GM18907 (cell line): ENCODE data around the gene NPFFR2.
"Not testable (repeated sequence)": the region's sequence is repeated elsewhere in the genome, so short reads cannot be mapped to it uniquely, and the experiment has no call there.

Source experiments
- ATAC-seq: cut with Tn5 transposase; IDR thresholded peaks from one replicate; pipeline ENCODE4 v1.9.1; 2021; ENCODE audit warnings: mild to moderate bottlenecking, moderate library complexity; ENCODE audit not compliant: unreplicated experiment

Gene NPFFR2

DNA sequence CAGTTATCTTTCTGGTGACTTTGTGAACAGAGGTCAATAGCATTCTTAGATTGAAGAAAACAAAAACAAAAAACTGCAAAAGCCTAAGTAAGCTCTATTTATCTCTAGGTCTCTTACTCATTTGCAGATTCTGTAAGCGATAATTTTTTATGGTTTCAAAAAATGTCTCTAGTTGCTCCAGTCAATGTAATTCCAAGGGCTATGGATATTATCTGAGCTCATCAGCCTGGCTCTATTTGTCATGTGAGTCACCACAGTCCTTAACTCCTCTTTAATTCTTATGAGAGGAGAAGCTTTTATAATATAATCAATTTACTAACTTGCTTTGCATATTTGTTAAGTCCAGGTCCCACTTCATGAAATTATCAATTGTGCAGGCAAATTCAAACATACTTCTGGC, 79.1 kb downstream of the NPFFR2 start:
- ATAC-seq: no peak

DNA sequence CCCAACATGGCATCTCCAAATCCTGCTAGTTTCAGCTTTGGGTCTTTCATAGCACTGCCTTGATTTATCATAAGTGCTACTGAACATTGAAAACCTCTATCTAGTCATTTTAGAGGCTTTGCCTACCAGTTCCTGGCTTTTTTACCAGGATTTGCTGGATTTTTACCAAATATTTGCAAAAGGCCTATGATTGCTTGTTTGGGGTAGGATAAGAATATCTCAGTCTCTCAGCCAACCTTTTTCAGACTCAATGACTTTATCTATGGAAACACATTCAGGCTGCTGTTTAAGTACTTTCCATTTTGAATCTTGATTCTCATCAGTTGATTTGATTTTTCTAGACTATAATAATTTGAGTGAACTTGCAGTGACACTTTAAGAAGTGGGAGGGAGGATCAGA, 80.1 kb downstream of the NPFFR2 start:
- no peak for ATAC-seq

DNA sequence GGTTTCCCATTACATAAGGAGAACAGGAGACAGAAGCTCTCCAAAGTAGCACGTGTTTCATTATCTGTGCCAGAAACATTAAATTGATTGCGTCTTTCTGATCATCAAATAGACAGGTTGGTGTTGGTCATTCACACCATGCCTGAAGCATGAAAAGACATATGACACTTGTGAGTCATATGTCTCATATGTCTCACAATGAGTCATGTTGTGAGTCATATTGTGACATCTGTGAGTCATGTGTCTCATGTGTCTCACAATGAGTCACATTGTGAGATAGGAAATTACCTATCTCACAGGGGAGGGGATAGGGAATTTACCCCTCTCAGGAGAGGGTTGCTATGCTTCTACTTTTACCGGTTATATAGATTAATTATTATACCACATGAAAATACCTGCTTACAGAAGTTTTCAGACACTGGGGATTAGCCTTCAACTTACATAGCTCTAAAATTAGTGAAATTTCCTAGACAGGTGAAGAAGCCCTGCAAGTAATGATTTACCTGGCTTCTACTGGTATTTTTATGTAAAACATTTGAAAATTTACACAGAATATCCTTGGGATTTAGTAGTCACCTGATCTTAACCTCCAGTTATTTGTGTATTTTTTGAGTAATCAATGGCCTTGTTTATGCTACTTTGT, 80.8 kb downstream of the NPFFR2 start:
- peak; percentile 96 for ATAC-seq

DNA sequence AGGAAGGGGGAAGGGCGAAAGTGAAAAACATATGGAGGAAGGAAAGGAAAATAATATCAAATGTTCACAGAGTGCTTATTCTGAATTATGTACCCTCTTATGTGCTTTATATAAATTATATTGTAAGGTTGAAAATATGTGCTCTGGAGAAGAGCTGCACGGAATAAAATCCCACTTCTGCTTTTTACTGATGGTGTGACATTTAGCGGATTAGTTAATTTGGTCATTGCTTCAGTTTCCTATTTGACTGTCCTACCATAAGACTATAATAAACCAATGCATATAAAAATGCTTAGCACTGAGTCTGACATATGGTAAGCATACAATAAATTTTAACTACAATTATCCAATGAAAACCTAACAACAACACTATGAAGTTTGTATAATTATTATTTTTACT, 86.2 kb downstream of the NPFFR2 start:
- ATAC-seq: peak; percentile 62

DNA sequence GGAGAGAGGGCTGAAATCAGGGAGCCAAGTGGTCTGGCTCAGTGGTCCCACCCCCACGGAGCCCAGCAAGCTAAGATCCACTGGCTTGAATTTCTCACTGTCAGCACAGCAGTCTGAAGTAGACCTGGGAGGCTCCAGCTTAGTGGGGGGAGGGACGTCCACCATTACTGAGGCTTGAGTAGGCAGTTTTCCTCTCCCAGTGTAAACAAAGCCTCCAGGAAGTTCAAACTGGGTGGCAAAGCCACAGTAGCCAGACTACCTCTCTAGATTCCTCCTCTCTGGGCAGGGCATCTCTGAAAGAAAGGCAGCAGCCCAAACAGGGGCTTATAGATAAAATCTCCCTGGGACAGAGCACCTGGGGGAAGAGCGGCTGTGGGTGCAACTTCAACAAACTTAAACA, 88.1 kb downstream of the NPFFR2 start:
- ATAC-seq: no peak

DNA sequence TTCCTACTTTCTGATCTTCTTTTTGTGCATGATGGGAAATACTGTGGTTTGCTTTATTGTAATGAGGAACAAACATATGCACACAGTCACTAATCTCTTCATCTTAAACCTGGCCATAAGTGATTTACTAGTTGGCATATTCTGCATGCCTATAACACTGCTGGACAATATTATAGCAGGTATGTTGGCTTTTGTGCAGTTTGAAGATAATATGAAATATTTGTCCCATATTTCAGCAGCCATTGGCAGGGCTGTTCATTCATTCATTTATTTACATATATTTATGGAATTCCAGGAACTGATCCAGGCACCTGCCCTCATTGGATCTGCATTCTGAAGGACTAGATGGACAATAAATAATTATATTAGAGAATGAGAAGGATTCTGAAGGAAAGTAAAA, 96.9 kb downstream of the NPFFR2 start:
- no peak for ATAC-seq

DNA sequence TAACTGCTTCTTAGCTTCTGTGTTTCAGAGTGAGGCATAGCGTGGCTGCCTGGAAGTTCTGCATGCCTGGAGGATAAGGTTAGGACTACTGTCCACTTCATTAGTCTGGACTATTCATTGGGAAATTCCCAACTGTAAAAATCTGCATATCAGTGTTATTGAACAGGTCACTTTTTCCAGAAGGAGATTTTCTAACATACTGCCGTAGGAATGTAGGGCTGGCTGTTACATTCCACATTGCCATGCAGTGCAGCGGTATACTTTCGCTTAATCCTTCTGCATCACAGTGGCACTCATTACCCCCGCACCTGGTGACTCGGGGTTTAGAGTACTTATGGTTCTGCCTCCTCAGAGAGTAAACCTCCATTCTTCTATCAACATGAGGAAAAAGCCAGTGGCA, 104.6 kb downstream of the NPFFR2 start:
- ATAC-seq: no peak

DNA sequence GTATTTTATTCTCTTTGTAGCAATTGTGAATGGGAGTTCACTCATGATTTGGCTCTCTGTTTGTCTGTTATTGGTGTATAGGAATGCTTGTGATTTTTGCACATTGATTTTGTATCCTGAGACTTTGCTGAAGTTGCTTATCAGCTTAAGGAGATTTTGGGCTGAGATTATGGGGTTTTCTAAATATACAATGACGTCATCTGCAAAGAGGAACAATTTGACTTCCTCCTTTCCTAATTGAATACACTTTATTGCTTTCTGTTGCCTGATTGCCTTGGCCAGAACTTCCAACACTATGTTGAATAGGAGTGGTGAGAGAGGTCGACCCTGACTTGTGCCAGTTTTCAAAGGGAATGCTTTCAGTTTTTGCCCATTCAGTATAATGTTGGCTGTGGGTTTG, 108.2 kb downstream of the NPFFR2 start:
- not testable (repeated sequence) for ATAC-seq

DNA sequence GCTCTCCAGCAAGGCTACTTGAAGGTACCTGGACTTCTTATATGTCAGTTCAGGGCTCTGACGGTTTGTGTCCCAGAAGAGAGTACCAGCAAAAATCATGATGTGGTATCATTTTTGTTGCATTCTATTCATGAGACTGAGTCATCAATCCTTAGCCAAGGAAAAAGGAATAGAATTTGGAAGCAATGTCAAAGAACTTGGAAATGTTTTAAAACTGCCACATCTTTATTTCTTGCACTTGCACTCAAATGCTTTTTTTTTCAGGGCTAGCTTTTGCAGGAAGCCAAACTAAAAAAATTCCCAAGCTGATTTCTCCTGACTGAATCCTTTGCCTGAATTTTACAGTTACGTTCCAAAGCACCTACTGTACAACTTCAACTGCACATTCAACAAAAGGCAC, 112.4 kb downstream of the NPFFR2 start:
- ATAC-seq: no peak

DNA sequence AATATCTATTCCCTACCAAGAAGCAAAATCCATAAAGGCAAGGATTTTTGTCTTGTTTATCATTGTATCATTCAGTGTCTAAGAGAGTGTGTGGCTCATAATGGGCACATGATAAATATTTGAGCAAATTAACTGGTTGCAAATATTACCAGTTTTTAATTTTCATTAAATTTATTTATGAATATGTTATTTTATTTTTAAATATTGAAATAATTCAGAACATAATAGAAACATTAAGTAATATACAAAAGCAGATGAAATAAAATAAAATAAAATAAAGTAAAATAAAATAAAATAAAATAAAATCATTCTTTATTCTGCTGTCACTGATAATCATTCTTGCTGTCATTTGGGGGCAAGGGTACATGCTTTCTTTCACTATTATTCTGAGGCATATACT, 120.9 kb downstream of the NPFFR2 start:
- no peak for ATAC-seq

DNA sequence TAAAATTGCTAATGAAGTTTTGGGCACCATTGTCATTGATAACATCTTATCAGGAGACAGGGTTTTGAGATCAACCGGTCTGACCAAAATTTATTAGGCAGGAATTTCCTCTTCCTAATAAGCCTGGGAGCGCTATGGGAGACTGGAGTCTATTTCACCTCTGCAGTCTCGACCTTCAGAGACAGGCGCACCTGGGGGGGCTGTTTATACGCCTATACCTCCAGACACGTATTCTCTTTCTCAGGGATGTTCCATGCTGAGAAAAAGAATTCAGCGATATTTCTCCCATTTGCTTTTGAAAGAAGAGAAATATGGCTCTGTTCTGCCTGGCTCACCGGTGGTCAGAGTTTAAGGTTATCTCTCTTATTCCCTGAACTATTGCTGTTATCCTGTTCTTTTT, 121.8 kb downstream of the NPFFR2 start:
- not testable (repeated sequence) for ATAC-seq

DNA sequence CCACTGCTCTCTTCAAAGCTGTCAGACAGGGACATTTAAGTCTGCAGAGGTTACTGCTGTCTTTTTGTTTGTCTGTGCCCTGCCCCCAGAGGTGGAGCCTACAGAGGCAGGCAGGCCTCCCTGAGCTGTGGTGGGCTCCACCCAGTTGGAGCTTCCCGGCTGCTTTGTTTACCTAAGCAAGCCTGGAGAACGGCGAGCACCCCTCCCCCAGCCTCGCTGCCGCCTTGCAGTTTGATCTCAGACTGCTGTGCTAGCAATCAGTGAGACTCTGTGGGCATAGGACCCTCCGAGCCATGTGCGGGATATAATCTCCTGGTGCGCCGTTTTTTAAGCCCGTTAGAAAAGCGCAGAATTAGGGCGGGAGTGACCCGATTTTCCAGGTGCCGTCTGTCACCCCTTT, 137.5 kb downstream of the NPFFR2 start:
- ATAC-seq: not testable (repeated sequence)

DNA sequence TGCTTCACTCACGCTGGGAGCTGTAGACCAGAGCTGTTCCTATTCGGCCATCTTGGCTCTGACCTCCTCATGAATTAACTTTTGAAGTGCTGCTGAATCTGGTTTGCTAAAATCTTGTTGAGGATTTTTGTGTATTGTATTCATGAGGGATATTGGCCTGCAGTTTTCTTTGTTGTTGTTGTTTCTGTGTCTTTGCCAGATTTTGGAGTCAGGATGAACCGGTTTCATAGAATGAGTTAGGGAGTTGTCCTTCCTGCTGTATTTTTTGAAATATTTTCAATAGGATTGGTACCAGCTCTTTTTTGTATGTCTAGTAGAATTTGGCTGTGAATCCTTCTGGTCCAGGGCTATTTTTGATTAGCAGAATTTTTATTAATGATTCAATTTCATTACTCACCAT, 138.1 kb downstream of the NPFFR2 start:
- ATAC-seq: no peak

DNA sequence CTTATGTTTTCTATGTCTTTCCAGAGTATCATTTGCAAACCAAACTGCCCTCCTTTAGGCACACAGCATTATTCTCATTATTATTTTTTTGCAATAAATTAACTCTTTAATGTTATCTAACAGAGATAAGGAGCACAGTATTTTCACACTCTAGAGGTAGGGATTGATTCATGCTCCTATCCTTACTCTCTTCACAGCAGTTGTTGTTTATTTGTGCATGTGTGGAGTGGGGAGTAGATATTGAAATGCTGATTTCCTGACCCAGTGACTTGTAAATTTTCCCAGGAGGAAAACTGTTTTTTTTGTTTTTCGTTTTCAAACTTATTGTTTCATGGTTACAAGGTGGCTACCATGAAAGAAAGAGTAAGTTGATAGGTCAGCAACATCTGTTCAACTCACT, 140.0 kb downstream of the NPFFR2 start:
- ATAC-seq: no peak

DNA sequence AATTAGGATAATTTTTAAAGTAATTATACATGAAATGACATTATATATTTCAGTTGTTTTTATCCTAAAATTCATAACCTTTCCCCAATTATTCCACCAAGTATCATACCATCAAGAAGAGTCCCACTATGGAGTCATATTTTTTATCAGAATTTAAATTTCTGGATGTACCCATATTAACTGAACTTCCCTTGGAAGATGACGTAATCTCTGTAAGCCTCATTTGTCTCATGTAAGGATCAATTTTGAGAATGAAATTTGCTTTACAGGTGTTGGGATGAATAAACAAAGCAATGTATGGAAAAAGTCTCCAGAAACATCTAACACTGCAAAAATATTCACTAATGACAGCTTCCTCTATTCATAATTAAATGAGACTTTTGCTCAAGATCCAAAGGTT, 147.5 kb downstream of the NPFFR2 start:
- no peak for ATAC-seq

DNA sequence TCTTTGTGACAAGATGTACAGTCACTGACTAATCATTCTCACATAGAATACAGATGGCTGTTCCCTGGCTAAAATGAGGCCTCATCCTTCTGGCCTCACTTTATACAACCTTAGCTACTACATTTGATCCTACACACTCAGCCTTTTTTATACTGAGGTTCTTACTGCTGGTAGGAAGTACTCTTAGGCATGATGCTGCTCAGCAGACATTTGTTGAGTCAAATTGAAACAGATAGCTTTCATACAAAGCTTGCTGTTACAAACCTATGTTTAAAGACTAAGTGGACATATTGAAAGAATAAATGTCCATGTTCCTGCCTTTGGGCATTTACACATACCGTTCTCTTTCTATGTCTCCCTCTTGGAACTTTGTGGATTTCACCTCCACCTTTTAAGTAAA, 154.9 kb downstream of the NPFFR2 start:
- peak; percentile 84 for ATAC-seq

DNA sequence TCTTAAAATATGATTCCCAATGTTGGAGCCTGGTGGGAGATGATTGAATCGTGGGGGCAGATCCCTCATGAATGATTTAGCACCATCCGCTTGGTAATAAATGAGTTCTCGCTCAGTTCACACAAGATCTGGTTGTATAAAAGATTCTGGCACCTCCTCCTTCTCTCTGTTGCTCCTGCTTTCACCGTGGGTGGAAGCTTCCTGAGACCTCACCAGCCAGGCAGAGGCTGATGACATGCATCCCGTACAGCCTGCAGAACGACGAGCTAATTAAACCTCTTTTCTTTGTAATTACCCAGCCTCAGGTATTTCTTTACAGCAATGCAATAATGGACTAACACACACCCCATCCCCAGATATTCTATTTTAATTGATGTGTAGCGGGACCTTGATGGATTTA, 162.2 kb downstream of the NPFFR2 start:
- ATAC-seq: no peak

DNA sequence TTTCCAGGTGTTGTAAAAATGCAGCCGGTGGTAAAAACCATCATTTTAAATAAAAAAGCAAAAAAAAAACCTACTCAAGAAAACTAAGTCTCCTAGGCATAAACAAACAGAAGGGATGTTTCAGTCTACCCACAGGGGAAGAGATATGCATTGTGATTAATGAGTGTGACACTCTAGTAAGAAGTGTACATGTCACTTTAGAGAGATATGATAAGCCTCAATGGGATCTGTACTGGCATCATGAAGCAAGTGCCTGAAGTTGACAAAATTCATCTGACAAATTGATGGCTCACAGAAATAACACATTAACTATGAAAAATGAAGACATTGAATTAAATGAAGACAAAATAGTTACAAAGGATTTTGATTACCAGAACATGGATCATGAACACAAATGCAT, 162.7 kb downstream of the NPFFR2 start:
- no peak for ATAC-seq
